Natural killer cell (primary cell): ENCODE measurements around the gene HSBP1L1. TPM values are rescaled to one million over a fixed set of nuclear protein-coding genes. Genes with fewer than 3 reads are reported as not detected.

ENCODE experiments used
- ATAC-seq, 3 donors: fragments of 150-1000 bp in 2 of 3; fragments of 200-7000 bp in 1 of 3; cut with Tn5 transposase; 1 replicate in 1 of 3; 2 replicates in 2 of 3; pipeline ENCODE4 v1.10.0; 2021; ENCODE audit warnings: mild to moderate bottlenecking in 2 of 3, moderate library complexity in 2 of 3
- DNase-seq, 2 donors: peaks; one replicate each; pipeline versions ENCODE4 v3.0.0 to v3.0.0-alpha.2; 2013 to 2021; ENCODE audit warnings: mixed read lengths in 1 of 2
- H3K27ac ChIP-seq: one replicate; pipeline ENCODE4 v1.5.1; 2013; ENCODE audit warnings: mild to moderate bottlenecking, low read length
- H3K27me3 ChIP-seq: one replicate; pipeline ENCODE4 v1.6.1; 2013; ENCODE audit warnings: low read length; ENCODE audit not compliant: control insufficient read depth, insufficient read depth
- H3K36me3 ChIP-seq: one replicate; pipeline ENCODE4 v1.6.1; 2013; ENCODE audit warnings: low read length; ENCODE audit not compliant: control insufficient read depth, insufficient read depth
- H3K4me1 ChIP-seq: one replicate; pipeline ENCODE4 v1.6.1; 2013; ENCODE audit warnings: low read length; ENCODE audit not compliant: control insufficient read depth, insufficient read depth
- H3K4me3 ChIP-seq: one replicate; pipeline ENCODE4 v1.5.1; 2013; ENCODE audit warnings: low read length
- H3K9me3 ChIP-seq: one replicate; pipeline ENCODE4 v1.6.1; 2013; ENCODE audit warnings: low read length; ENCODE audit not compliant: control insufficient read depth, insufficient read depth
- H3K27ac Mint-ChIP-seq, 2 donors: one replicate each; pipeline ENCODE4 v1.8.0; 2022; ENCODE audit warnings: mild to moderate bottlenecking in 2 of 2, mixed read lengths in 2 of 2, moderate library complexity in 1 of 2
- H3K27me3 Mint-ChIP-seq, 2 donors: one replicate each; pipeline ENCODE4 v1.8.0; 2022; ENCODE audit warnings: low read depth in 2 of 2, mixed read lengths in 2 of 2
- H3K36me3 Mint-ChIP-seq: one replicate; pipeline ENCODE4 v1.8.0; 2022; ENCODE audit warnings: mixed read lengths
- H3K4me1 Mint-ChIP-seq, 2 donors: one replicate each; pipeline ENCODE4 v1.8.0; 2022; ENCODE audit warnings: mixed read lengths in 2 of 2
- H3K4me3 Mint-ChIP-seq: one replicate; pipeline ENCODE4 v1.8.0; 2022; ENCODE audit warnings: mild to moderate bottlenecking, moderate library complexity, mixed read lengths
- H3K9me3 Mint-ChIP-seq, 2 donors: one replicate each; pipeline ENCODE4 v1.8.0; 2022; ENCODE audit warnings: mixed read lengths in 2 of 2
- WGBS: methylation state at CpG from one replicate; pipeline ENCODE4 v1.1.7; 2013; ENCODE audit warnings: missing lambda C conversion rate; ENCODE audit not compliant: insufficient coverage; 5-methylcytosine and 5-hydroxymethylcytosine counted together
- intact Hi-C: fragments of 100-400 bp; cut with micrococcal nuclease; formaldehyde crosslinking; loops from one replicate; pipeline ENCODE4 v1.14.2; 2022
- total RNA-seq, 4 donors: library from RNA; stranded (reverse); fragments of 120-200 nt in 1 of 4; gene quantifications; one replicate each; pipeline versions ENCODE4 v1.2.3 to v1.2.4, GENCODE V29; 2013 to 2022
- TF ChIP-seq, protein P1 (sequence below): fragments of 200-600 bp; IDR thresholded peaks from one replicate; pipeline ENCODE4 v1.8.0; 2022; ENCODE audit warnings: antibody characterized with exemption

The HSBP1L1 gene
- total RNA-seq, 3 donors from 2014 or later (not counting 1 experiment from before 2014, with no cell fraction given) = 11.7 to 16.1 (median 13.8) TPM

DNA sequence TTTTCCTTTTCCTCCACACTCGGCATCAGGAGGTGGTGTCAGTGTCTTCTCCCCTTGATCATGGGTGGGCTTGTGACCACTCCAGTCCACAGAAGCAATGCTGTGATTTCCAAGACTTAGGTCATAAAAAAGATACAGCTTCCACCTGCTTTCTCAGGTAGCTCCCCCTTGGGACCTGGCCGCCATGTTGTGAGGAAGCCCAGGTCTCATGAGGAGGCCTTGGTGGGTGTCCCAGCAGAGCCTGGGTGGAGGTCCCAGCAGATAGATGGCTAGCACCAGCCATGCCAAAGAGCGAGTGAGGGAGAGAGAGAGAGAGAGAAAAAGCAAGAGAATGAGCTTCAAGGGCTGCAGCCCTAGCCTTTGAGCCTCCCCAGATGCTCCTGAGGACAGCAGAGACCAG, 28.9 kb upstream of the HSBP1L1 start:
- H3K27ac Mint-ChIP-seq = no peak overlapping the region
- DNase-seq (no peak), ATAC-seq (no peak)
- no peaks in the 10 kb centered on the region for H3K36me3 ChIP-seq
- peaks cover 24% of the 10 kb centered on the region for H3K9me3 ChIP-seq
- WGBS = 99% methylated on average over 3 of the region's 3 CpGs
- H3K4me1 Mint-ChIP-seq = peaks cover 10 to 25% of the 10 kb centered on the region in 2 donors
- no peaks in the 10 kb centered on the region for H3K27me3 ChIP-seq
- TF ChIP-seq, protein P1, sequence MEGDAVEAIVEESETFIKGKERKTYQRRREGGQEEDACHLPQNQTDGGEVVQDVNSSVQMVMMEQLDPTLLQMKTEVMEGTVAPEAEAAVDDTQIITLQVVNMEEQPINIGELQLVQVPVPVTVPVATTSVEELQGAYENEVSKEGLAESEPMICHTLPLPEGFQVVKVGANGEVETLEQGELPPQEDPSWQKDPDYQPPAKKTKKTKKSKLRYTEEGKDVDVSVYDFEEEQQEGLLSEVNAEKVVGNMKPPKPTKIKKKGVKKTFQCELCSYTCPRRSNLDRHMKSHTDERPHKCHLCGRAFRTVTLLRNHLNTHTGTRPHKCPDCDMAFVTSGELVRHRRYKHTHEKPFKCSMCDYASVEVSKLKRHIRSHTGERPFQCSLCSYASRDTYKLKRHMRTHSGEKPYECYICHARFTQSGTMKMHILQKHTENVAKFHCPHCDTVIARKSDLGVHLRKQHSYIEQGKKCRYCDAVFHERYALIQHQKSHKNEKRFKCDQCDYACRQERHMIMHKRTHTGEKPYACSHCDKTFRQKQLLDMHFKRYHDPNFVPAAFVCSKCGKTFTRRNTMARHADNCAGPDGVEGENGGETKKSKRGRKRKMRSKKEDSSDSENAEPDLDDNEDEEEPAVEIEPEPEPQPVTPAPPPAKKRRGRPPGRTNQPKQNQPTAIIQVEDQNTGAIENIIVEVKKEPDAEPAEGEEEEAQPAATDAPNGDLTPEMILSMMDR = no peak
- no peaks in the 10 kb centered on the region for H3K4me1 ChIP-seq
- no peaks in the 10 kb centered on the region for H3K27me3 Mint-ChIP-seq
- intact Hi-C loops = no loop called here
- peaks cover 15 to 19% of the 10 kb centered on the region in 2 donors for H3K9me3 Mint-ChIP-seq
- no peak overlapping the region for H3K4me3 ChIP-seq
- no peak overlapping the region for H3K4me3 Mint-ChIP-seq
- peaks cover 30% of the 10 kb centered on the region for H3K36me3 Mint-ChIP-seq
- no peak overlapping the region for H3K27ac ChIP-seq

DNA sequence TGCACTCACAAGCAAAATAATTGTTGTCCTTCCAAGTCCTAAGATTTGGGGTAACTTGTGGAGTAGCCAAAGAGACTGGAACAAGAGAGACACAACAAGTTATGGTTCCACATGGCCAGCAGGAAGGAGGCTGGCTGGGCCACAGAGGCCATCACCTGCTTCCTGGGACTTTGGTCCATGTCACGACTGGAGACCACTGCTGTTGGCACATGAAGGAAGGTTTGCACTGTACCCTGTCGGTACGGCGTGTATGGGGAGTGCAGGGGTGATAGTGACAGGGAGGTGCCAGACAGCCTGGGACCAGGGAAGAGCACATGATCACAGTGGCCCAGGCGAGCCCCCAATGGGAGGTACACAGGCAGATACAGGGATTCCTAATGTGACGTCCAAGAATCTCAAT, 28.5 kb upstream of the HSBP1L1 start:
- TF ChIP-seq, protein P1 = no peak
- Mint-ChIP-seq H3K4me3 (no peak overlapping the region), H3K36me3 (peaks cover 30% of the 10 kb centered on the region), H3K4me1 (peaks cover 10 to 25% of the 10 kb centered on the region in 2 donors), H3K9me3 (peaks cover 15 to 19% of the 10 kb centered on the region in 2 donors), H3K27ac (no peak overlapping the region), H3K27me3 (no peaks in the 10 kb centered on the region)
- H3K4me3 ChIP-seq = no peak overlapping the region
- no peak for DNase-seq
- peaks cover 24% of the 10 kb centered on the region for H3K9me3 ChIP-seq
- no peak for ATAC-seq
- no peaks in the 10 kb centered on the region for H3K36me3 ChIP-seq
- no peaks in the 10 kb centered on the region for H3K4me1 ChIP-seq
- 93% methylated on average over 6 of the region's 6 CpGs for WGBS
- no peaks in the 10 kb centered on the region for H3K27me3 ChIP-seq
- intact Hi-C loops = no loop called here
- no peak overlapping the region for H3K27ac ChIP-seq

DNA sequence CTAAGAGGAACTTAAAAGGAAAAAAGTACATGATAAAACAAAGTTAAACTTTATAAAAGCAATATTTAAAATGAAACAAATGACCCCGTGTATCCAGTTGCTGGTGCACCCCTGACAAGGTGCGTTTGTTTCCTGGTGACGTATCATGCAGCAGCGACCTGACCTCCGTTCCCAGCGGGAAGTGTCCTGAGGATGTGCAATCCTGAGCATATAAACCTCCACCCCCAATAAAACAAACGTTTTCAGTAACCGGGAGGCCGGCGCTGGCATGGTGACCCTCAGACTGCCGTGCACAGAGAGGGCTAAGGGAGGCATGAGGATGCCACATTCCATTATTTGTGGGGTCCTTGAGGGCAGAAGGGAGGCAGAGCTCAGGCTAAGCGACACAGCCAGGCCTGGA, 27.8 kb upstream of the HSBP1L1 start:
- no peak overlapping the region for H3K4me3 Mint-ChIP-seq
- H3K9me3 Mint-ChIP-seq = peaks cover 11 to 15% of the 10 kb centered on the region in 2 donors
- H3K9me3 ChIP-seq = peaks cover 21% of the 10 kb centered on the region
- no peaks in the 10 kb centered on the region for H3K27me3 ChIP-seq
- no peaks in the 10 kb centered on the region for H3K27me3 Mint-ChIP-seq
- H3K4me3 ChIP-seq = no peak overlapping the region
- peaks cover 10 to 25% of the 10 kb centered on the region in 2 donors for H3K4me1 Mint-ChIP-seq
- H3K27ac ChIP-seq = no peak overlapping the region
- no peak overlapping the region for H3K27ac Mint-ChIP-seq
- peaks cover 30% of the 10 kb centered on the region for H3K36me3 Mint-ChIP-seq
- WGBS = over 99% methylated on average over 12 of the region's 12 CpGs
- TF ChIP-seq, protein P1 = no peak
- DNase-seq (no peak), ATAC-seq (no peak)
- peaks cover 3% of the 10 kb centered on the region for H3K36me3 ChIP-seq
- intact Hi-C loops = no loop called here
- H3K4me1 ChIP-seq = no peaks in the 10 kb centered on the region
